ENCODE results near the gene RLIM. TPM values are rescaled to one million over a fixed set of nuclear protein-coding genes. Genes with fewer than 3 reads are reported as not detected.

Gene RLIM
- total and polyA plus RNA-seq, 2 of the 13 experiments (the other 11 are each of a cell fraction or from before 2014, with no cell fraction given) = 7.7 to 24.5 TPM

GRCh38 chrX:74585766-74586165 is 28.7 kb downstream of the RLIM start (continued):
- TF ChIP-seq ZBTB7A (CRISPR knock-in tag; IDR thresholded peaks at IDR 0.05) = no peak
- no peak for TF ChIP-seq ZNF235 (CRISPR knock-in tag; IDR thresholded peaks at IDR 0.05; ENCODE audit: borderline replicate concordance)
- TF ChIP-seq ELF4 (CRISPR knock-in tag; IDR thresholded peaks at IDR 0.05; ENCODE audit: borderline replicate concordance) = no peak

GRCh38 chrX:74579597-74580198 is 34.7 kb downstream of the RLIM start:
- Histone ChIP-seq H3K9me3 (ENCODE audit: low read length) (no peaks in the 10 kb centered on the region), H3K4me1 (ENCODE audit: insufficient read depth, low read length) (no peaks in the 10 kb centered on the region), H3K36me3 (replicated peaks in 1 of 2; ENCODE audit: control insufficient read depth in 1 of 2, insufficient read depth in 2 of 2, low read length in 2 of 2) (no peaks in the 10 kb centered on the region), H3K27me3 (ENCODE audit: control insufficient read depth in 1 of 2, insufficient read depth in 2 of 2, low read length in 2 of 2) (no peaks in the 10 kb centered on the region), H3K9ac (ENCODE audit: insufficient read depth, low read depth, low read length) (no peak overlapping the region), H3K4me3 (replicated peaks in 1 of 3; ENCODE audit: insufficient read depth in 1 of 3, low read depth in 2 of 3, low read length in 3 of 3) (no peak overlapping the region), H2AFZ (ENCODE audit: low read length) (no peak overlapping the region), H3K79me2 (ENCODE audit: insufficient read depth, low read length) (no peaks in the 10 kb centered on the region), H3K27ac (ENCODE audit: extremely low read length, insufficient read depth, low read length) (no peak overlapping the region), H3K4me2 (ENCODE audit: low read depth, low read length) (no peak overlapping the region), H4K20me1 (ENCODE audit: insufficient read depth, low read length) (no peaks in the 10 kb centered on the region)
- CTCF ChIA-PET (ENCODE audit: low intra/inter-chr PET ratio, low total read pairs) = no interaction called here
- in situ Hi-C loops (cut with HindIII; ENCODE audit: extremely low pct_ligation_motif_present, low pct_unique_long_range_greater_than_20kb) = no loop called here
- no TSS peak for BruUV-seq (replicated peaks)
- intact Hi-C loops (cut with micrococcal nuclease; ENCODE audit: unreplicated experiment) = no loop called here
- POLR2A ChIA-PET = no interaction called here
- WGBS (ENCODE audit: low lambda C conversion rate) = 57% methylated on average over 3 of the region's 3 CpGs
- no peak for FAIRE-seq
- no peak for TF ChIP-seq ZNF367 (CRISPR knock-in tag; IDR thresholded peaks at IDR 0.05; ENCODE audit: borderline replicate concordance)
- no peak for TF ChIP-seq EZH2 (conservative IDR thresholded peaks at IDR 0.05; ENCODE audit: low read depth, low read length)
- no peak for TF ChIP-seq SPEN (CRISPR knock-in tag; IDR thresholded peaks at IDR 0.05; ENCODE audit: low read depth)
- TF ChIP-seq MXD4 (CRISPR knock-in tag; IDR thresholded peaks at IDR 0.05) = no peak
- TF ChIP-seq ZNF709 (CRISPR knock-in tag; IDR thresholded peaks at IDR 0.05) = no peak
- no peak for TF ChIP-seq BATF2 (CRISPR knock-in tag; IDR thresholded peaks at IDR 0.05)
- no peak for TF ChIP-seq ZMYM4 (CRISPR knock-in tag; IDR thresholded peaks at IDR 0.05)
- TF ChIP-seq HMGXB3 (CRISPR knock-in tag; IDR thresholded peaks at IDR 0.05; ENCODE audit: borderline replicate concordance) = no peak
- TF ChIP-seq KLF6 (CRISPR knock-in tag; IDR thresholded peaks at IDR 0.05) = no peak
- TF ChIP-seq GTF3A (CRISPR knock-in tag; conservative IDR thresholded peaks at IDR 0.05) = no peak
- TF ChIP-seq ZNF18 (CRISPR knock-in tag; IDR thresholded peaks at IDR 0.05; ENCODE audit: insufficient replicate concordance) = no peak
- TF ChIP-seq DPF2 (CRISPR knock-in tag; IDR thresholded peaks at IDR 0.05; ENCODE audit: borderline replicate concordance, low read depth) = no peak
- no peak for ATAC-seq
- no peak for DNase-seq (ENCODE audit: low spot score)

Measured in HepG2 (cell line).